ENCODE results near the gene PCGF3.

PCGF3 gene

DNA sequence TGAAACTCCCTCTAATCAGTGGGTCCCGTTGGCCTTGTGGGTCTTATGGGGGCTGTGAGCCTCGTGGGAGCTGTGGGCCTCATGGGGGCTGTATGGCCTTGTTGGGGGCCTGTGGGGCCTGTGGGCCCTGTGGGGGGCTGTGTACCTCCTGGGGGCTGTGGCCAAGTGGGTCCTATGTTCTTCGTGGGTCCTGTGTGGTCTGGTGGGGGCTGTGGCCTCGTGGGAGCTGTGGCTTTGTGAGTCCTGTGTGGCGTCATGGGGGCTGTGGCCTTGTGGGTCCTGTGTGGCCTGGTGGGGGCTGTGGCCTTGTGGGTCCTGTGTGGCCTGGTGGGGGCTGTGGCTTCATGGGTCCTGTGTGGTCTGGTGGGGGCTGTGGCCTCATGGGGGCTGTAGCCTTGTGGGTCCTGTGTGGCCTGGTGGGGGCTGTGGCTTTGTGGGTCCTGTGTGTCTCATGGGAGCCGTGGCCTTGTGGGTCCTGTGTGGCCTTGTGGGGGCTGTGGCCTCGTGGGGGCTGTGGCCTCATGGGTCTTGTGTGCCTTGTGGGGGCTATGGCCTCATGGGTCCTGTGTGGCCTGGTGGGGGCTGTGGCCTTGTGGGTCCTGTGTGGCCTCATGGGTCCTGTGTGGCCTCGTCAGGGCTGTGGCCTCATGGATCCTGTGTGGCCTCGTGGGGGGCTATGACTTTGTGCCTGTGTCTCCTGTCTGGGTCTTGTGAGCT lies 7.4 kb downstream of the PCGF3 start:
- peaks cover 11% of the 10 kb centered on the region for H3K36me3 Mint-ChIP-seq
- no peaks in the 10 kb centered on the region for H3K27me3 Mint-ChIP-seq
- no peak overlapping the region for H3K4me3 Mint-ChIP-seq
- ATAC-seq (ENCODE audit: low read depth) (no peak), DNase-seq (ENCODE audit: low spot score in 2 of 2) (no peak)
- no peak overlapping the region for H3K27ac Mint-ChIP-seq
- H3K9me3 Mint-ChIP-seq = no peaks in the 10 kb centered on the region
- H3K4me1 Mint-ChIP-seq = peaks cover 33% of the 10 kb centered on the region

DNA sequence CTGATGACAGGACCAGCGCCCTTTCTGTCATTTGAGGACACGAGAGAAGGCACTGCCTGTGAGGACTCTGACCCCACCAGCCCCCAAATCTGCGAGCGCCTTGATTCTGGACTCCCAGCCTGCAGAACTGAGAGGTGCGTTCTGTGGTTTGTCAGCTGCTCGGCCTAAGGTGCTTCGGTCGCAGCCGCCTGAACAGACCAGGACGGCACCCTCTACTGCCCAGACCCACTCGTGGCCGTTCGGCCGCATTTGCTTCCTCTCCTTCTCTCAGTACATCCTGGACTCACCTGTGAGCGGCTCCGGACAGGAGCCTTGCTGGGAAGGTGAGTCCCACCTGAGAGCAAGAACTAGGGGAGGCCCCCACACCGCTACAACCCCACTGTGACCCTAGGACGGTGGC lies 8.5 kb downstream of the PCGF3 start:
- H3K36me3 Mint-ChIP-seq = peaks cover 11% of the 10 kb centered on the region
- H3K27me3 Mint-ChIP-seq = no peaks in the 10 kb centered on the region
- peaks cover 27% of the 10 kb centered on the region for H3K4me1 Mint-ChIP-seq
- H3K27ac Mint-ChIP-seq = no peak overlapping the region
- H3K4me3 Mint-ChIP-seq = no peak overlapping the region
- ATAC-seq (ENCODE audit: low read depth) = no peak
- DNase-seq (ENCODE audit: low spot score in 2 of 2) = no peak
- H3K9me3 Mint-ChIP-seq = no peaks in the 10 kb centered on the region

DNA sequence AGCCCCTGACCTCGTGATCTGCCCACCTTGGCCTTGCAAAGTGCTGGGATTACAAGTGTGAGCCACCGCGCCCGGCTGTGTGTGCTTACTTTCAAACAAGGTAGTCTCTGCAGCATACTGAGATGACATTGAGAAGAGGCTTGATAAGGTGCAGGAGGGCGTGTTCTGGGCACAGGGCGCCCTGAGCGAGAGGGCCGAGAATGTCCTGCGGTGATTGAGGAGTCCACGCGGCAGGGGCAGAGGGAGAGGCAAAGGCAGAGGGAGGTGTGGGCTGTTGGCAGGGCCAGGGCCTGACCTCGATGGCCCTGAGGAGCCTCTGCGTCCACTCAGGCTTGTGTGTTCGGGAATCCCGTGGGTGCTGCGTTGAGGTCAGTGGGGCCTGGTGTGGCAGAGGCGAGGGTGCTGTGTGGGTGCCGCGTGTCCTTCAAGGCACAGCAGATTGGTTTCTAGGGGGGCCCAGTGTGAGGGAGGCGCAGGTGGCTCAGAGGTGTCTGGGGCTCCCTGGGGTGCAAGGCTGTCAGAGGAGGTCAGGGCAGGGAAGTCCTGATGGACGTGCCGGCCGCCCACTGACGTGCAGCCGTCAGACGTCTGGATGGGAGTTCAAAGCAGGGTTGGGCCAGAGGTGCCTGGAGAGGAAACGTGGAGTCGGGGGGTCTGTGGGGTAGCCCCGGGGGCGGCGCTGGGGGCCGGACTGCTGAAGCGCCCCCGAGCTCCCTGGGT lies 12.1 kb downstream of the PCGF3 start:
- Mint-ChIP-seq H3K4me1 (peaks cover 22% of the 10 kb centered on the region), H3K27ac (no peak overlapping the region), H3K4me3 (no peak overlapping the region), H3K36me3 (peaks cover 26% of the 10 kb centered on the region), H3K27me3 (no peaks in the 10 kb centered on the region), H3K9me3 (no peaks in the 10 kb centered on the region)
- DNase-seq (ENCODE audit: low spot score in 2 of 2) (no peak), ATAC-seq (ENCODE audit: low read depth) (no peak)

DNA sequence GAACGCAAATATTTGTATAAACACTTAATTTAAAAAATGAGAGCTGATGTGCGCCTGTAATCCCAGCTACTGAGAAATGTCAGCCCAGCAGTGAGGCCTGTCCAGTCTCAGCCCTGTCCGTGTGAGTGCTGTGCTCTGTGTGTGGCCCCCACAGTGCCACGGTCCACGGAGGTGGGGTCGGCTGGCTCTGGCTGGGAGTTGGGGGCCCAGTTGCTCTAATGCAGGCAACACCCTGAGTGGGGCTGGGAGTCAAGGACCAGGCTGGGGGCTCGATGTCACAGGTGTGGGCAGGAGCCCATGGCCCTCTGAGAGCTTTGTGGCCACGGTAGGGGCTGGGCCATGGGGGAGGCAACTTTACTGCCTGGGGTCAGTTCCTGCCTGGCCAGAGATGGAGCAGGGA lies 12.8 kb downstream of the PCGF3 start:
- ATAC-seq (ENCODE audit: low read depth) (no peak), DNase-seq (ENCODE audit: low spot score in 2 of 2) (no peak)
- Mint-ChIP-seq H3K36me3 (peaks cover 31% of the 10 kb centered on the region), H3K27me3 (no peaks in the 10 kb centered on the region), H3K9me3 (no peaks in the 10 kb centered on the region), H3K27ac (peak overlapping the region; percentile 24), H3K4me3 (no peak overlapping the region), H3K4me1 (peaks cover 27% of the 10 kb centered on the region)

DNA sequence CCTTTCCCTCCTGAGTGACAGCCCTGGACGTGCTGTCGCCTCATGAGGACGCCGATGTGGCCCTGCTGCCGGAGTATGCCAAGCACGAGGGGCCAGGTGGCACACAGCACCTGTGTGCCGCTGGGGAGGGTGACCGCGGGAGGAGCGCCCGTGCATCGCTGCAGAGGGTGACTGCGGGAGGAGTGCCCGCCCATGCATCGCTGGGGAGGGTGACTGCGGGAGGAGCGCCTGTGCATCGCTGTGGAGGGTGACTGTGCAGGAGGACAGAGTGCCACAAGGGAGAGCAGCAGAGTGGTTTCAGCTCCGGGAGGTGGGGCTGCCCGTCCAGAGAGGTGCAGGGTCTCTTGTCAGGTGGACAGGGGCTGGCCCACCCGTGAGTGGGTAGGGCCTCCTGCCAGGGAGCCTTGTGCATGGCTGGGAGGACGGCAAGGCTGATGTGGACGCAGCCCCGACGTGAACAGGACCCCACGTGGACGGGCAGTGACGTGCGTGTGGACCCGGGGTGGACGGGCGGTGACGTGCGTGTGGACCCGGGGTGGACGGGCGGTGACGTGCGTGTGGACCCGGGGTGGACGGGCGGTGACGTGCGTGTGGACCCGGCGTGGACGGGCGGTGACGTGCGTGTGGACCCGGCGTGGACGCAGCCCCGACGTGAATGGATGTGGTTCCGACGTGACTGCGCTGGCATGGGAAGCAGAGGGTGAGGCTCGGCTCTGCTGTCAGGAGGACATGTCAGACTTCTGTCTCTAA lies 14.7 kb downstream of the PCGF3 start:
- H3K9me3 Mint-ChIP-seq = no peaks in the 10 kb centered on the region
- no peak overlapping the region for H3K4me3 Mint-ChIP-seq
- H3K27me3 Mint-ChIP-seq = no peaks in the 10 kb centered on the region
- peaks cover 24% of the 10 kb centered on the region for H3K4me1 Mint-ChIP-seq
- peaks cover 32% of the 10 kb centered on the region for H3K36me3 Mint-ChIP-seq
- H3K27ac Mint-ChIP-seq = no peak overlapping the region
- ATAC-seq (ENCODE audit: low read depth) (no peak), DNase-seq (ENCODE audit: low spot score in 2 of 2) (no peak)

DNA sequence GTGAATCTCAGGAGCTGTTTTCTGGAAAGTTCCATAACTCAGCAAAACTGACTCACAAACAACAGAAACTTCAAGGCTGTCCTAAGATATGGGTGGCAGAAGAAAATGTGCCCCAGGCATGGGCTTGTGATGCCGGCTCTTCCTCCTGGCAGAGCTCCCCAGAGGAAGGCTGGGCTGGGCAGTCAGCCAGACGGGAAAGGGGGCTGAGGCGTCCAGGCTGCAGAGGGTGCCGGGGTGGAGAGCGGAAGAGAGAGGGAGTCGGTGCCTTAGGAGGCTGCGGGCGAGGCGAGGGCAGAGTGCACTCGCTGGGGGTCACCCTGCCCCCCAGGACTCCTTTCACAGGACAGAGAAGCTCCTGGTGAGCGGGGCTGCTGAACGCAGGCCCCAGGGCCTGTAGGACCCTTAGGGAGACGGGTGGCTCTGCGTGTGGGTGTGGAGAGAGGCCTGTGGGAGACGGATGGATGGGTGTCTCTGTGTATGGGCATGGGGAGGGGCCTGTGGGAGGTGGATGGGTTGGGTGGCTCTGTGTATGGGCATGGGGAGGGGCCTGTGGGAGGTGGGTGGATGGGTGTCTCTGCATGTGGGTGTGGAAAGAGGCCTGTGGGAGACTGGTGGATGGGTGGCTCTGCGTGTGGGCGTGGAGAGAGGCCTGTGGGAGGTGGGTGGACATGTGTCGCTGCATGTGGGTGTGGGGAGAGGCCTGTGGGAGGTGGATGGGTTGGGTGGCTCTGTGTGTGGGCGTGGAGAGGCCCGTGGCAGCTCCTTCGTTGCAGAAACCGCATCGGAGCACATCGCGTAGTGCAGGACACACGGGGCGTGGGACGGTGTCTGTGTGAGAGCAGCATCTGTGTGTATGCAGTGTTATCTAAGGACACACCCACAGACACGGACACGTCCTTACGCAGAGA lies 15.9 kb downstream of the PCGF3 start:
- Mint-ChIP-seq H3K27me3 (no peaks in the 10 kb centered on the region), H3K4me3 (no peak overlapping the region), H3K27ac (peak overlapping the region; percentile 20), H3K9me3 (no peaks in the 10 kb centered on the region), H3K36me3 (peaks cover 32% of the 10 kb centered on the region), H3K4me1 (peaks cover 25% of the 10 kb centered on the region)
- no peak for ATAC-seq (ENCODE audit: low read depth)
- DNase-seq (ENCODE audit: low spot score in 2 of 2) = no peak

DNA sequence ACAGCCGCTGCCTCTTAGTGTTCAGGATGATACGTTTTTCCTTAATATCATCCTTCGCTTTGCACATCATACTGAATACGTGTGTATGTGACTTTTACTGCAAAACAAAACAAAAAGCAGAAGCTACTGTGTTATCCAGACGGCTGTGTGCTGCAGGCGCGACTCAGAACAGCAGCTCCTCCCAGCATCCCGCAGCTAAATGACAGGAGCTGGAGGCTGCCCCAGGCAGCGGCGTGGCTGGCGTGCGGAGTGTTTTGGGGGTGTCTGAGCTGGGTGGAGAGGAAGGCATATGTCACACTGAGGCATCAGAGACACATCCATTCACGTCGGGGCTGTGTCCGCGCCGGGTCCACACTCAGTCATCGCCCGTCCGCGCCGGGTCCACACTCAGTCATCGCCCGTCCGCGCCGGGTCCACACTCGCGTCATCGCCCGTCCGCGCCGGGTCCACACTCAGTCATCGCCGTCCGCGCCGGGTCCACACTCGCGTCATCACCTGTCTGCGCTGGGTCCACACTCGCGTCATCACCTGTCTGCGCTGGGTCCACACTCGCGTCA lies 16.6 kb downstream of the PCGF3 start:
- ATAC-seq (ENCODE audit: low read depth) = no peak
- H3K4me3 Mint-ChIP-seq = no peak overlapping the region
- no peaks in the 10 kb centered on the region for H3K27me3 Mint-ChIP-seq

DNA sequence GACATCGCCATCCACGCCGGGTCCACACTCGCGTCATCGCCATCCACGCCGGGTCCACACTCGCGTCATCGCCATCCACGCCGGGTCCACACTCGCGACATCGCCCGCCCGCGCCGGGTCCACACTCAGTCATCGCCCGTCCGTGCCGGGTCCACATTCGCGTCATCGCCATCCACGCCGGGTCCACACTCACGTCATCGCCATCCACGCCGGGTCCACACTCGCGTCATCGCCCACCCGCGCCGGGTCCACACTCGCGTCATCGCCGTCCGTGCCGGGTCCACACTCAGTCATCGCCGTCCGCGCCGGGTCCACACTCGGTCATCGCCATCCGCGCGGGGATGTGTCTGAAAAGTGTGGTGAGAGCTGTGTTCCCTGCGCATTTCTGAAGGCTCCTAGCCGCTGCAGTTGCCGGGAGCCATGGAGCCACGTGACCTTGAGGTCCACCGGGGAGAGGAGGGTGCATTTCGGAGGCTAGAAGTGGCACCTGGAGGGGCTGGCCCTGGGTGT lies 17.3 kb downstream of the PCGF3 start:
- Mint-ChIP-seq H3K27ac (no peak overlapping the region), H3K4me1 (peaks cover 24% of the 10 kb centered on the region), H3K4me3 (no peak overlapping the region), H3K36me3 (peaks cover 30% of the 10 kb centered on the region), H3K27me3 (no peaks in the 10 kb centered on the region), H3K9me3 (no peaks in the 10 kb centered on the region)
- DNase-seq (ENCODE audit: low spot score in 2 of 2) (no peak), ATAC-seq (ENCODE audit: low read depth) (no peak)

More for the DNA sequence above, 16.6 kb downstream of the PCGF3 start:
- Mint-ChIP-seq H3K4me1 (peaks cover 28% of the 10 kb centered on the region), H3K27ac (peak overlapping the region; percentile 20), H3K9me3 (no peaks in the 10 kb centered on the region), H3K36me3 (peaks cover 30% of the 10 kb centered on the region)
- no peak for DNase-seq (ENCODE audit: low spot score in 2 of 2)

DNA sequence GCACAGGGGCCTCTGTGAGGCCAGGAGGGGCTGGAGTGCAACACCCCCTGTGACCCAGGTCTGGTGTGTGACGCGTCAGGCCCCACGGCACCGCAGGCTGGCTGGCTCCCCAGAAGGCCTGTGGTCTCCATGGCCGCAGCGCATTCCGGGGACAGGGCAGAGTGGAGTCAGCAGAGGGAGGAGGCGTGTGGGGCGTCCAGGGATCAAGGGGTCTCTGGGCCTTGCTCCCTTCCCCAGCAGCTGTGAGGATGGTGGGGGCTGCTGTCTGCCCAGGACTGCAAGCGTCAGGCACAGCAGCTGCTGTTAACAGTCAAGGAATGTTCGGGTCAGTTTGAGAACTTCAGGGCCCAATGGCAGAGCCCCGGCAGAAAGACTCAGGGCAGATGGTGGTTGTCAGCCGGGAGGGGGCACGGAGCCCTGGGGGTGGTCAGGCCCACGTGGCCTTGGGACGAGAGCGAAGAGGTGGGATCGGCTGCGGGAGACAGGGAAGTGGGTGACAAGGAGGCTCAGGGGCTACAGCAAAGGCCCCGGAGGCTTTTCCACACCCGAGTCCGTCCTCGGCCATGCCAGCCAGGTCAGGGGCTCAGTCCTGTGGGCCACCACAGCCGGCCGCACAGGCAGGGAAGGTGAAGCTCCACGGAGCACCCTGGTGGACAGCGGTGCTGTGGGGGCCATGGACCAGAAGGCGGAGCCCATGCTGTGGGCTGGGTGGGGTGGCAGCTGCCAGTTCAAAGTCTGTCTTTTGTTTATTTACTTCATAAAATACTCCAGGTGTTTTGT lies 18.3 kb downstream of the PCGF3 start:
- Mint-ChIP-seq H3K9me3 (no peaks in the 10 kb centered on the region), H3K4me3 (no peak overlapping the region), H3K4me1 (peaks cover 25% of the 10 kb centered on the region), H3K27me3 (no peaks in the 10 kb centered on the region), H3K36me3 (peaks cover 30% of the 10 kb centered on the region), H3K27ac (no peak overlapping the region)
- DNase-seq (ENCODE audit: low spot score in 2 of 2) (no peak), ATAC-seq (ENCODE audit: low read depth) (no peak)

DNA sequence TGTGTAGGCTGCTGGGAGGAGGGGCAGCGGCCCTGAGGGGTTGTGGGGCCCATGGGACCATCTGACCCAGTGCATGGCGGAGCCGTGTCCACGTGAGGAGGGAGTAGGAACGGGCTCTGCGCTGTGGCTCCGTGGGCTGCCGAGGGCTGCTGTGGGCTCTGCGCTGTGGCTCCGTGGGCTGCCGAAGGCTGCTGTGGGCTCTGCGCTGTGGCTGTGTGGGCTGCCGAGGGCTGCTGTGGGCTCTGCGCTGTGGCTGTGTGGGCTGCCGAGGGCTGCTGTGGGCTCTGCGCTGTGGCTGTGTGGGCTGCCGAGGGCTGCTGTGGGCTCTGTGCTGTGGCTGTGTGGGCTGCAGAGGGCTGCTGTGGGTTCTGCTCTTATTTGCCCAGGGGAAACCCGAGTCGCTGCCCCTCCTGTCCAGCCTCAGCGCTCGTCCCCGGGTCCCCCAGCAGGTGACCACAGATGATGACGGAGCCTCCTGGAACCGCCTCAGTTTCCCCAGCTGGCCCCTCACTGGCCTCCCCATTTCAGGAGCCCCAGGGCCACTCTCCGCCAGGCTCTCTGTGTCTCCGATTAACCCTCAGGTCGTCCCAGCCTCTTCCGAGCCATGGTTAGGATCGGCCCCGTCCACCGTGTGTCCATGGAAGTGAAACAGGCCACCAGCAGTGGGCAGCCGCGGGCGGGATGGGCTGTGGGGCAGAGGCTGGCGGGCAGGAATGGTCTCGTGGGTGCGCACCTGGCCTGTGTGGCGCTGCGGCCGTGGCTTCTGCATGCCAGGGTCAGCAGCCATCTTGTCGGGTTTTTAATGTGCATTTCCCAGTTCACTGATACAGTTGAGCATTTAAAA lies 20.0 kb downstream of the PCGF3 start:
- no peaks in the 10 kb centered on the region for H3K27me3 Mint-ChIP-seq
- H3K36me3 Mint-ChIP-seq = peaks cover 23% of the 10 kb centered on the region
- DNase-seq (ENCODE audit: low spot score in 2 of 2) (no peak), ATAC-seq (ENCODE audit: low read depth) (no peak)
- H3K4me3 Mint-ChIP-seq = no peak overlapping the region
- peaks cover 17% of the 10 kb centered on the region for H3K4me1 Mint-ChIP-seq
- no peak overlapping the region for H3K27ac Mint-ChIP-seq
- no peaks in the 10 kb centered on the region for H3K9me3 Mint-ChIP-seq

DNA sequence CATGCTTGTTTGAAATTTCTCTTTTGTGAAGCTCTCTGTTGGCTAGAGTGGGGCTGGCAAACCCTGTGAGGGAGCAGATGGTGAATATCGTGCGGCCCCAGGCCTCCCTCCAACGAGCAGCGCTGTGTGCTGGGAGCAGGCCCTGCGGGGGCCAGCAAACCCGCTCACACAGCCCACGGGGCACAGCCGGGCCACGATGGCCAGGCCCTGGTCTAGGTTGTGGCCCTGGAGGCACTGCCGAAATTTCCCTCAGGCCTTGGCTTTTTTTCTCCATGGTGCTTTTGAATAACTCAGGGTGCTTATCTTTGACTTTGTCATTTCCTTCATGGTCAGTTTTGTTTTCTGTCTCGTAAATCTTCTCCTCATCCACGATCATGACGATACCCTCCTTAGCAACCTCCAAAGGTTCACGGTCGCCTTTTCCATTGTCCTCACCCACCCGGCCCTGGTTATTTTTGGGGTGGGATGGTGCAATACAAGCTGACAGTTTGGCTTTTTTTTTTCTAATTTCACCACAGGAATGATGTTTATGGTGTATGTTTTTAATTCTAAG lies 20.7 kb downstream of the PCGF3 start:
- peaks cover 24% of the 10 kb centered on the region for H3K36me3 Mint-ChIP-seq
- no peak for DNase-seq (ENCODE audit: low spot score in 2 of 2)
- no peak for ATAC-seq (ENCODE audit: low read depth)
- H3K4me3 Mint-ChIP-seq = no peak overlapping the region
- peaks cover 17% of the 10 kb centered on the region for H3K4me1 Mint-ChIP-seq
- H3K27ac Mint-ChIP-seq = no peak overlapping the region
- H3K27me3 Mint-ChIP-seq = no peaks in the 10 kb centered on the region
- H3K9me3 Mint-ChIP-seq = no peaks in the 10 kb centered on the region

DNA sequence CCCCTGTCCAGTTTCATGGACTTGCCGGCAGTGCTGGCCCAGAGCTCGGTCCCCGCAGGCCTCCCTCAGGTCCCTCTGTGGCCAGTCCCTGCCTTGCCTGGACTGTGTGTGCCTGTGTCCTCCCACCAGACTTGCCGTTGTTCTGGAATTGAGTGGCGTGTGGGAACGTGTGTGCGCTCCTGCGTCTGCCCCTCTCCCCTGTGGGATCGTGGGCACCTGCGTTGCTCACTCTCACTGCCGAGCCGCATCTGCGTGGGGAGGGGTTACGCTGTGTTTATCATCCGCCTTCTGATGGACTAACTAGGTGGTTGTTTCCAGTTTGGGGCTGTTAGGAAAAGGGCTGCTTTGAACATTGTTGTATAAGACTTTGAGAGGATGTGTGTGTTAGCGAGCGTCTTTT lies 21.2 kb downstream of the PCGF3 start:
- H3K4me3 Mint-ChIP-seq = no peak overlapping the region
- no peak overlapping the region for H3K27ac Mint-ChIP-seq
- ATAC-seq (ENCODE audit: low read depth) (no peak), DNase-seq (ENCODE audit: low spot score in 2 of 2) (no peak)
- no peaks in the 10 kb centered on the region for H3K9me3 Mint-ChIP-seq
- peaks cover 19% of the 10 kb centered on the region for H3K36me3 Mint-ChIP-seq
- peaks cover 17% of the 10 kb centered on the region for H3K4me1 Mint-ChIP-seq
- H3K27me3 Mint-ChIP-seq = no peaks in the 10 kb centered on the region
